Trophoblast cell (in vitro differentiated cells and primary cell): ENCODE measurements around the gene FRMD8.

ENCODE experiments used
- DNase-seq, 2 donors: peaks; one replicate each; pipeline ENCODE4 v3.0.0-alpha.2; 2016
- H2AFZ ChIP-seq: 2 replicates; pipeline ENCODE4 v1.6.1; 2013; ENCODE audit warnings: low read length, moderate library complexity, mild to moderate bottlenecking; ENCODE audit not compliant: insufficient read depth, poor library complexity
- H2AK5ac ChIP-seq: 2 replicates; pipeline ENCODE4 v1.6.1; 2013; ENCODE audit warnings: mild to moderate bottlenecking, low read length
- H2BK120ac ChIP-seq: 2 replicates; pipeline ENCODE4 v1.6.1; 2013; ENCODE audit warnings: low read length, mild to moderate bottlenecking, moderate library complexity; ENCODE audit not compliant: insufficient read depth, poor library complexity
- H2BK12ac ChIP-seq: 2 replicates; pipeline ENCODE4 v1.6.1; 2013; ENCODE audit warnings: mild to moderate bottlenecking, low read length, moderate library complexity
- H2BK5ac ChIP-seq: 2 replicates; pipeline ENCODE4 v1.6.1; 2013; ENCODE audit warnings: low read length, low read depth, moderate library complexity, mild to moderate bottlenecking; ENCODE audit not compliant: poor library complexity
- H3K14ac ChIP-seq: 2 replicates; pipeline ENCODE4 v1.6.1; 2013; ENCODE audit warnings: mild to moderate bottlenecking, low read length
- H3K18ac ChIP-seq: 2 replicates; pipeline ENCODE4 v1.6.1; 2013; ENCODE audit warnings: mild to moderate bottlenecking, low read length
- H3K23ac ChIP-seq: 2 replicates; pipeline ENCODE4 v1.6.1; 2013; ENCODE audit warnings: low read length
- H3K27ac ChIP-seq: 2 replicates; pipeline ENCODE4 v1.5.1; 2013; ENCODE audit warnings: low read depth, mild to moderate bottlenecking, inconsistent platforms, low read length, moderate library complexity
- H3K27me3 ChIP-seq: 2 replicates; pipeline ENCODE4 v1.6.1; 2013; ENCODE audit warnings: inconsistent platforms, mild to moderate bottlenecking, low read length, moderate library complexity; ENCODE audit not compliant: insufficient read depth
- H3K36me3 ChIP-seq, 2 experiments: 1 replicate in 1 of 2; 2 replicates in 1 of 2; pipeline ENCODE4 v1.6.1; 2013; ENCODE audit warnings: low read length in 2 of 2, mild to moderate bottlenecking in 2 of 2, moderate library complexity in 1 of 2; ENCODE audit not compliant: insufficient read depth in 2 of 2, control insufficient read depth in 1 of 2
- H3K4ac ChIP-seq: 2 replicates; pipeline ENCODE4 v1.6.1; 2013; ENCODE audit warnings: low read depth, mild to moderate bottlenecking, low read length, moderate library complexity
- H3K4me1 ChIP-seq, 2 experiments: 1 replicate in 1 of 2; 2 replicates in 1 of 2; pipeline ENCODE4 v1.6.1; 2013; ENCODE audit warnings: low read length in 2 of 2, mild to moderate bottlenecking in 2 of 2, moderate library complexity in 1 of 2; ENCODE audit not compliant: insufficient read depth in 2 of 2, control insufficient read depth in 1 of 2
- H3K4me2 ChIP-seq: 2 replicates; pipeline ENCODE4 v1.6.1; 2013; ENCODE audit warnings: inconsistent platforms, mild to moderate bottlenecking, low read length, moderate library complexity
- H3K4me3 ChIP-seq: 2 replicates; pipeline ENCODE4 v1.5.1; 2013; ENCODE audit warnings: mild to moderate bottlenecking, low read depth, low read length, inconsistent platforms
- H3K79me1 ChIP-seq: one replicate; pipeline ENCODE4 v1.6.1; 2013; ENCODE audit warnings: low read length
- H3K79me2 ChIP-seq: 2 replicates; pipeline ENCODE4 v1.6.1; 2013; ENCODE audit warnings: low read length, mild to moderate bottlenecking; ENCODE audit not compliant: control insufficient read depth, insufficient read depth, poor library complexity
- H3K9ac ChIP-seq: 2 replicates; pipeline ENCODE4 v1.6.1; 2013; ENCODE audit warnings: mild to moderate bottlenecking, low read length
- H3K9me3 ChIP-seq: 2 replicates; pipeline ENCODE4 v1.6.1; 2013; ENCODE audit warnings: low read depth, mild to moderate bottlenecking, control low read depth, inconsistent platforms, low read length; ENCODE audit not compliant: insufficient read depth
- H4K12ac ChIP-seq: 2 replicates; pipeline ENCODE4 v1.6.1; 2013; ENCODE audit warnings: low read depth, mild to moderate bottlenecking, low read length, moderate library complexity
- H4K8ac ChIP-seq: 2 replicates; pipeline ENCODE4 v1.6.1; 2013; ENCODE audit warnings: low read depth, mild to moderate bottlenecking, low read length, moderate library complexity
- H4K91ac ChIP-seq: one replicate; pipeline ENCODE4 v1.6.1; 2013; ENCODE audit warnings: low read depth, mild to moderate bottlenecking, low read length, moderate library complexity
- WGBS: extraction: QIAGEN DNeasy Blood & Tissue Kit; methylation state at CpG from one replicate; pipeline ENCODE4 v1.1.7; 2013; ENCODE audit warnings: missing lambda C conversion rate; ENCODE audit not compliant: insufficient read length, insufficient coverage; ENCODE audit errors: extremely low coverage; 5-methylcytosine and 5-hydroxymethylcytosine counted together

Gene FRMD8

GRCh38 chr11:65376138-65376713 is 10.2 kb upstream of the FRMD8 start:
- no peak overlapping the region for H4K91ac ChIP-seq
- no peaks in the 10 kb centered on the region for H3K79me2 ChIP-seq
- no peaks in the 10 kb centered on the region for H3K27me3 ChIP-seq
- H3K4ac ChIP-seq, result no peak overlapping the region
- H2AK5ac ChIP-seq, result no peak overlapping the region
- H3K4me2 ChIP-seq, result no peak overlapping the region
- no peak overlapping the region for H3K23ac ChIP-seq
- H3K36me3 ChIP-seq, result no peaks in the 10 kb centered on the region
- no peak overlapping the region for H4K8ac ChIP-seq
- peaks cover 5% of the 10 kb centered on the region in 2 experiments for H3K4me1 ChIP-seq
- peaks cover 6% of the 10 kb centered on the region for H3K79me1 ChIP-seq
- no peak overlapping the region for H2BK120ac ChIP-seq
- no peak overlapping the region for H3K9ac ChIP-seq
- no CpG with 5 or more reads among the region's 16 CpGs for WGBS
- H2AFZ ChIP-seq, result no peak overlapping the region
- H4K12ac ChIP-seq, result no peak overlapping the region
- H3K27ac ChIP-seq, result no peak overlapping the region
- no peak overlapping the region for H3K18ac ChIP-seq
- DNase-seq, result no peak
- no peak overlapping the region for H2BK5ac ChIP-seq
- H3K14ac ChIP-seq, result no peak overlapping the region
- no peak overlapping the region for H3K4me3 ChIP-seq
- H2BK12ac ChIP-seq, result no peak overlapping the region
- H3K9me3 ChIP-seq, result peaks cover 3% of the 10 kb centered on the region

GRCh38 chr11:65377036-65377435 is 9.4 kb upstream of the FRMD8 start:
- no peak overlapping the region for H3K14ac ChIP-seq
- no peaks in the 10 kb centered on the region for H3K27me3 ChIP-seq
- no peak overlapping the region for H3K4me3 ChIP-seq
- H2BK5ac ChIP-seq, result no peak overlapping the region
- H2AFZ ChIP-seq, result no peak overlapping the region
- peaks cover 8% of the 10 kb centered on the region for H3K79me1 ChIP-seq
- H3K9me3 ChIP-seq, result peaks cover 3% of the 10 kb centered on the region
- no peak for DNase-seq
- H4K12ac ChIP-seq, result no peak overlapping the region
- no peak overlapping the region for H3K9ac ChIP-seq
- no peak overlapping the region for H3K27ac ChIP-seq
- H2BK120ac ChIP-seq, result no peak overlapping the region
- no CpG with 5 or more reads among the region's 8 CpGs for WGBS
- H2AK5ac ChIP-seq, result no peak overlapping the region
- H3K18ac ChIP-seq, result no peak overlapping the region
- H2BK12ac ChIP-seq, result no peak overlapping the region
- H4K8ac ChIP-seq, result no peak overlapping the region
- H3K23ac ChIP-seq, result no peak overlapping the region
- H3K4ac ChIP-seq, result no peak overlapping the region
- H3K36me3 ChIP-seq, result no peaks in the 10 kb centered on the region
- H3K4me2 ChIP-seq, result no peak overlapping the region
- peaks cover 7 to 9% of the 10 kb centered on the region in 2 experiments for H3K4me1 ChIP-seq
- peaks cover 1% of the 10 kb centered on the region for H3K79me2 ChIP-seq
- no peak overlapping the region for H4K91ac ChIP-seq

- Histone ChIP-seq H2BK5ac (no peak overlapping the region), H3K9me3 (peaks cover 3% of the 10 kb centered on the region), H3K27me3 (no peaks in the 10 kb centered on the region), H3K36me3 (no peaks in the 10 kb centered on the region), H3K4me3 (no peak overlapping the region), H2BK12ac (no peak overlapping the region), H2AK5ac (peak overlapping the region; percentile 13), H3K23ac (no peak overlapping the region), H2AFZ (no peak overlapping the region), H3K79me1 (peaks cover 13% of the 10 kb centered on the region), H3K4ac (no peak overlapping the region), H4K8ac (no peak overlapping the region), H3K4me1 (peaks cover 12 to 14% of the 10 kb centered on the region in 2 experiments), H4K91ac (peak overlapping the region; percentile 38), H3K27ac (no peak overlapping the region), H2BK120ac (no peak overlapping the region), H3K14ac (no peak overlapping the region), H3K18ac (no peak overlapping the region), H4K12ac (no peak overlapping the region), H3K9ac (no peak overlapping the region), H3K79me2 (peaks cover 5% of the 10 kb centered on the region), H3K4me2 (no peak overlapping the region)
- no CpG with 5 or more reads among the region's 8 CpGs for WGBS
- DNase-seq, result no peak
Measured at GRCh38 chr11:65377777-65378176, 8.7 kb upstream of the FRMD8 start.

GRCh38 chr11:65378208-65378927 is 8.1 kb upstream of the FRMD8 start:
- no peak for DNase-seq
- peak overlapping the region; percentile 38 for H4K91ac ChIP-seq
- peaks cover 18 to 19% of the 10 kb centered on the region in 2 experiments for H3K4me1 ChIP-seq
- no peak overlapping the region for H2AFZ ChIP-seq
- H2BK5ac ChIP-seq, result no peak overlapping the region
- no peak overlapping the region for H3K23ac ChIP-seq
- H3K27me3 ChIP-seq, result no peaks in the 10 kb centered on the region
- no peak overlapping the region for H2BK12ac ChIP-seq
- H2BK120ac ChIP-seq, result no peak overlapping the region
- H2AK5ac ChIP-seq, result peak overlapping the region; percentile 24
- no peak overlapping the region for H3K27ac ChIP-seq
- H3K4me2 ChIP-seq, result no peak overlapping the region
- H3K4ac ChIP-seq, result no peak overlapping the region
- no peak overlapping the region for H3K14ac ChIP-seq
- H3K79me1 ChIP-seq, result peaks cover 19% of the 10 kb centered on the region
- H4K8ac ChIP-seq, result no peak overlapping the region
- H3K36me3 ChIP-seq, result no peaks in the 10 kb centered on the region
- H3K4me3 ChIP-seq, result no peak overlapping the region
- H3K18ac ChIP-seq, result no peak overlapping the region
- H4K12ac ChIP-seq, result no peak overlapping the region
- H3K9ac ChIP-seq, result no peak overlapping the region
- WGBS, result no CpG with 5 or more reads among the region's 19 CpGs
- H3K79me2 ChIP-seq, result peaks cover 5% of the 10 kb centered on the region
- H3K9me3 ChIP-seq, result peaks cover 3% of the 10 kb centered on the region
